Kidney (tissue), 14 donors: ENCODE data around the gene SYPL1. TPM values are rescaled to one million over a fixed set of nuclear protein-coding genes. Genes with fewer than 3 reads are reported as not detected.

Experiments
- DNase-seq, 5 donors: peaks; one replicate each; pipeline ENCODE4 v3.0.0-alpha.2; 2013 to 2020
- FAIRE-seq: peaks from 2 replicates; lab custom pipeline; 2012; peaks lifted over from hg19 to GRCh38; lab: Jason Lieb, UNC
- H3K27ac ChIP-seq, 2 donors: one replicate each; pipeline ENCODE4 v1.7.0; 2013; ENCODE audit warnings: low read depth in 2 of 2, low read length in 2 of 2, inconsistent platforms in 1 of 2
- H3K27me3 ChIP-seq: one replicate; pipeline ENCODE4 v1.7.1; 2013; ENCODE audit warnings: low read length, inconsistent platforms; ENCODE audit not compliant: control insufficient read depth, insufficient read depth
- H3K36me3 ChIP-seq, 3 donors: one replicate each; pipeline versions ENCODE4 v1.7.0 to v1.7.1; 2013; ENCODE audit warnings: low read length in 3 of 3, control low read depth in 1 of 3, inconsistent platforms in 1 of 3; ENCODE audit not compliant: insufficient read depth in 3 of 3, control insufficient read depth in 2 of 3
- H3K4me1 ChIP-seq, 3 donors: one replicate each; pipeline versions ENCODE4 v1.7.0 to v1.7.1; 2013; ENCODE audit warnings: low read length in 3 of 3, inconsistent platforms in 1 of 3, low read depth in 1 of 3; ENCODE audit not compliant: control insufficient read depth in 2 of 3, insufficient read depth in 2 of 3
- H3K4me3 ChIP-seq, 3 donors: one replicate each; pipeline versions ENCODE4 v1.7.0 to v1.8.1; 2013; ENCODE audit warnings: low read length in 3 of 3, control low read depth in 1 of 3, inconsistent platforms in 1 of 3
- H3K9ac ChIP-seq, 3 donors: one replicate each; pipeline versions ENCODE4 v1.7.0 to v1.7.1; 2013; ENCODE audit warnings: low read length in 3 of 3, control low read depth in 1 of 3, inconsistent platforms in 1 of 3
- H3K9me3 ChIP-seq, 3 donors: one replicate each; pipeline versions ENCODE4 v1.7.0 to v1.7.1; 2013; ENCODE audit warnings: low read length in 3 of 3, control low read depth in 1 of 3, inconsistent platforms in 1 of 3; ENCODE audit not compliant: control insufficient read depth in 2 of 3, insufficient read depth in 1 of 3
- CTCF ChIP-seq: IDR thresholded peaks from 3 replicates; pipeline ENCODE4 v1.5.1; 2012; ENCODE audit warnings: mild to moderate bottlenecking, moderate library complexity, borderline replicate concordance; ENCODE audit not compliant: insufficient read depth; ENCODE audit errors: extremely low read depth
- intact Hi-C: fragments of 100-400 bp; cut with DNase I; formaldehyde crosslinking; loops from one replicate; pipeline ENCODE4 v1.11.1; 2022
- polyA plus RNA-seq: library from polyadenylated mRNA; stranded (reverse); fragments of 350-450 nt; fragmentation: Illumina TruSeq; extraction: RNeasy Lipid Tissue Mini Kit (QIAGEN cat#74804); gene quantifications from one replicate; pipeline ENCODE4 v1.2.3, GENCODE V29; 2014; ENCODE audit warnings: low read depth, low replicate concordance; ENCODE audit not compliant: insufficient read depth
- total RNA-seq: library from RNA; stranded (reverse); fragmentation: NEBNext Ultra II Directional; extraction: Animal tissue kit (Norgen Biotek cat#: 25700); gene quantifications from one replicate; pipeline ENCODE4 v1.2.1, GENCODE V29; 2021
- donor health status: control.
- donor health status: control.
- donor health status: control.
- donor health status: control.
- donor health status: control.
- donor health status: DM: yes; HTN: yes; CAD: no.
- donor health status: Normal renal cell carcinoma (clear cell type).

The SYPL1 gene
- total and polyA plus RNA-seq, 2 donors from 2014 or later, result 90.8 to 111 TPM

GRCh38 chr7:106126170-106126938 lies 14.2 kb upstream of the SYPL1 start:
- Histone ChIP-seq H3K36me3 (no peaks in the 10 kb centered on the region), H3K4me1 (no peaks in the 10 kb centered on the region), H3K9me3 (no peaks in the 10 kb centered on the region), H3K4me3 (no peak overlapping the region), H3K27ac (no peak overlapping the region), H3K27me3 (no peaks in the 10 kb centered on the region), H3K9ac (no peak overlapping the region)
- DNase-seq, result no peak
- intact Hi-C loops, result no loop called here
- no peak for FAIRE-seq
- TF ChIP-seq CTCF, result no peak

- H3K4me3 ChIP-seq, result no peak overlapping the region
- FAIRE-seq (no peak), DNase-seq (no peak)
- H3K36me3 ChIP-seq, result no peaks in the 10 kb centered on the region
- H3K4me1 ChIP-seq, result no peaks in the 10 kb centered on the region
- no peaks in the 10 kb centered on the region for H3K27me3 ChIP-seq
- no peak overlapping the region for H3K9ac ChIP-seq
- no peak overlapping the region for H3K27ac ChIP-seq
- no peaks in the 10 kb centered on the region for H3K9me3 ChIP-seq
- no peak for TF ChIP-seq CTCF
- intact Hi-C loops, result no loop called here
Measured at GRCh38 chr7:106125417-106125816, 13.3 kb upstream of the SYPL1 start.

- Histone ChIP-seq H3K27me3 (no peaks in the 10 kb centered on the region), H3K27ac (no peak overlapping the region), H3K4me1 (no peaks in the 10 kb centered on the region), H3K9me3 (no peaks in the 10 kb centered on the region), H3K36me3 (no peaks in the 10 kb centered on the region), H3K9ac (no peak overlapping the region), H3K4me3 (no peak overlapping the region)
- no peak for TF ChIP-seq CTCF
- no peak for DNase-seq
- no peak for FAIRE-seq
- intact Hi-C loops, result no loop called here
Measured at GRCh38 chr7:106124186-106124585, 12.1 kb upstream of the SYPL1 start.
